WI38 (cell line): Measurements from ENCODE around the gene PDE4D.
"Not testable (repeated sequence)": the region's sequence is repeated elsewhere in the genome, so short reads cannot be mapped to it uniquely, and the experiment has no call there.

Experiments used
- H3K4me3 ChIP-seq: 2 replicates; pipeline ENCODE4 v1.5.1; 2011; ENCODE audit warnings: low read depth, mild to moderate bottlenecking, control low read depth, low read length
- CTCF ChIP-seq: IDR thresholded peaks from 2 replicates; pipeline ENCODE4 v1.5.1; 2012; ENCODE audit warnings: low read depth, mild to moderate bottlenecking, control low read depth, low read length

The PDE4D gene

GRCh38 chr5:59582746-59583145, 310.8 kb downstream of the PDE4D start:
- no peak overlapping the region for H3K4me3 ChIP-seq
- no peak for TF ChIP-seq CTCF

DNA sequence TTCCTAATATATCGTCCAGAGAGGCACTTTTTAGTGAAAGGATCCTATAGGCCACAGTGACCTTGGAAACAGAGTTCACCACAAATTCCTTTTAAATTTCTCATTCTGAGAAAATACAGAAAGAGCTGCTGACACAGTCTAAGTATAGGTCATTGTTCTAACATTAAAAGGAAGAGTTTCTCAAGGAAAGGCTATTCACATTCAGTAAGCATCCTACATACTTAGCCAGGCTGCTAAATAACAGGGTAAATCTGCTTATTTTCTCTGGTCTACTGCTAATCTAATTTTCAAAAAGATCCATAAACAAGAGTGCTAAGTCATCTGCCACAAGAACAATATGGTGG, 313.7 kb downstream of the PDE4D start:
- H3K4me3 ChIP-seq: no peak overlapping the region
- no peak for TF ChIP-seq CTCF

DNA sequence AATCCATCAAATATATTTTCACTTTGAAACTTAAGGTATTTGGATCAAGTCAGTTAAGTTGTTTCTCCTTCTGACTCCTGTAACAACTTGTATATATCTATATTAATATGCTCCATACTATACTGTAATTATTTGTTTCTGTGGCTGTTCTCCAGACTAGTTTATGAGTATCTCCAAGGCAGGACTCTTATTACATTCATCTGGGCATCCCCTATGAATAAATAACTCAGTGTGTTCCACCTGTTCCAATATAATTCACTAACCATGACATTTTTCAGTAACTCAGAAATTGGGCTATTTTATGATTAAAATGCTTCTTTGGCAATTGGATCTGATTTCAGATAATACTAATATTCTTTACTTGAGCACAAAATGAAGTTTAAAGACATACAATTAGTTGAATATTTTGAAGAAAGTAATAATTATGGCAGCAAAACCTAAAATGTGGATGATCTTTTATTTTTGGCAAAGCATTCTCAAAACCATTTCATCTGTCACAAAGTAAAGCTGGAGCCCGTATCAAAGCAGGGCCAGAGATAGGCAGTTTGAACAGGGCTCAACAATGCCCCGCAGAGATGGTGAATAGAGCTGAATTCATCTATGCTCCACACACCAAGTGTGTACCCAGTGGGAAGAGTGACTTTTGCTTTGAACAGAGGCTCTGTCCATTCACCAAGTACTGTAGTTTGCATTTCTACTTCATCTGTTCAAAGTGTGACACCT, 314.3 kb downstream of the PDE4D start:
- H3K4me3 ChIP-seq: no peak overlapping the region
- no peak for TF ChIP-seq CTCF

GRCh38 chr5:59577485-59577884, 316.0 kb downstream of the PDE4D start:
- no peak overlapping the region for H3K4me3 ChIP-seq
- no peak for TF ChIP-seq CTCF

DNA sequence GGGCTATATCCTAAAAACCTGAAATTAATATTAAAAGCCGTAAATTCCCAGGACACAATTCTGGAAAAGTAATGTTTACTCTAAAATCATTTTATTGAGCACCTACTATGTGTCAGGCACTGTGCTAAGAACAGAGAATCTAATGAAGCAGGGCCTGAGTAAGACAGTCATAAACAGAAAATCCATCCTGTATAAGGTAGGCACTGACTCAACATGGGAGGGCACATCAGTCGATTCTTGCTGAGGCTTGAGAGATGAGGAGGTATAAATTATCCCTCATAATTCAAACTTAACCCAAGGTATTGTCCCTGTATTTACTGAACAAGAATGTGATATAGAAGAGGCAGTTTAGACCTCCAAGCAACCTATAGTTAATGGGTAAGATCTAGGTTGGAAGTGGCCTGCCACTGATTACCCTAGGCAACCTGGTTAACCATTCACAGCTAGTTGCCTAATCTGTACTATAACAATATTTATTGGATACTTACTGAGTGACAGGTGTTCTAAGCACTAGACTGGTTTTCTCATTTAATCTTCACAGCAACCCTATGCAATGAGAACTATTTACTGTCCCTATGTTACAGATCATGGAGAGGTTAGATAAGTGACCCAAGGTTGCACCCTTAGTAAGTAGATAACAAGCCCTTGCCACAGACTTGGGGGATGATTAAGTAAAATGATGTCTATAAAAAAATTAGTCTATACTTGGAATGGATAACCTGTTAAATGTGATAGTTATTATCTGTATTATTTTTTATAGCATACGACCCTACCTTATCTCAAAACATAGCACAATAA, 317.7 kb downstream of the PDE4D start:
- H3K4me3 ChIP-seq: no peak overlapping the region
- no peak for TF ChIP-seq CTCF

DNA sequence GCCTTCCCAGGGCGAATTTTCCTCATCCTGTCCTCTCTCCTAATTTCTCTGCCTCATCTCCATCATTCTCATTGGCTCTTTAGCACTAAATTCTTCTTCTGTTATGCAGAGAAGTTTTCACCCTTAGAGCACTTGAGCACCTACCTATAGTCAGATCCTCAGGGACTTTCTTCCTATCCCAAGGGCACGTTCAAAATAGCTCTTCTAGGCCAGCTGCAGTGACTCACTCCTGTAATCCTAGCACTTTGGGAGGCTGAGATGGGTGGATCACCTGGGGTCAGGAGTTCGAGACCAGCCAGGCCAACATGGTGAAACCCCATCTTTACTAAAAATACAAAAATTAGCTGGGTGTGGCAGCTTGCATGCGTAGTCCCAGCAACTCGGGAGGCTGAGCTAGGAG, 320.0 kb downstream of the PDE4D start:
- H3K4me3 ChIP-seq: not testable (repeated sequence)

DNA sequence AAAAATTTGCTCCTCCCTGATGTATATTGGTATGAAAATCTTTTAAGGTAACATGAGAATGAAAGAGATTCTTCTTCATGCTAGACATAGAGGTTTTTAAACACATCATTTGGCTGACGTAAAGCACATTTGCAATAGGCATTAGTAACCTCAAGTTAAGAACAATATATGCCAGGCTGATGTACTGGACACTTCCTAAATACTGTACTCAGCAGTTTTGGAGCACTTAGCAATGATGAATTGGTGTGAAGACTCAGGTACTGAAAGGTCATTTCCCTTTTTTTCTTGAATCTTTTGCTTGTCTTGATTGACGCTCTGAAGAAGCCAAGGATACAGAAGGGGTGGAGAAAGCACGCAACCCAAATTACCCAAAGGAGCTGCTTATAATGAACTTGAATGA, 322.5 kb downstream of the PDE4D start:
- H3K4me3 ChIP-seq: no peak overlapping the region
- TF ChIP-seq CTCF: no peak
